ENCODE data around the gene TECPR2. TPM values are rescaled to one million over a fixed set of nuclear protein-coding genes. Genes with fewer than 3 reads are reported as not detected.

The TECPR2 gene
- total RNA-seq, 1 donor from 2014 or later: 27.0 TPM

DNA sequence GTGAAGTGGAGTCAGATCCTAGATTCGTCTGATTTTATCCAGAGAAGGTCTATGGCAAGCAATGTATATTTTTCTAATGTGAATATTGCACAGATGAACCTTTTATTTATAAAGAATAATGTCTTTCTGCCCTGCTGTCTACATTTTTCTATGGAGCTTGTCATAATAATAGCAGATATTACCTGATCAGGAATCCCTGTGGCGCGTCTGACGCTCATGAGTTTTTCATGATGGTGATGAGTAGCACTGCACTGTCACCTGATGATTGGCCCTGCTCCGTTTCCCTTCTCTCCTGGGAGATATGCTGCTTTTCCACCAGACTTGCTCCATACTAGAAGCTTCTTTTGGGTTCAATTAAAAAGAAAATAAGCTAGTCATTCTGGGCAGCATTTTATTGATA, 20.5 kb upstream of the TECPR2 start:
- Mint-ChIP-seq H3K4me3 (no peak overlapping the region), H3K27ac (ENCODE audit: unreplicated experiment) (no peak overlapping the region), H3K4me1 (no peaks in the 10 kb centered on the region), H3K27me3 (ENCODE audit: low read depth) (no peaks in the 10 kb centered on the region), H3K9me3 (no peaks in the 10 kb centered on the region), H3K36me3 (ENCODE audit: low read depth) (peaks cover 5% of the 10 kb centered on the region)
- TF ChIP-seq, protein P1, sequence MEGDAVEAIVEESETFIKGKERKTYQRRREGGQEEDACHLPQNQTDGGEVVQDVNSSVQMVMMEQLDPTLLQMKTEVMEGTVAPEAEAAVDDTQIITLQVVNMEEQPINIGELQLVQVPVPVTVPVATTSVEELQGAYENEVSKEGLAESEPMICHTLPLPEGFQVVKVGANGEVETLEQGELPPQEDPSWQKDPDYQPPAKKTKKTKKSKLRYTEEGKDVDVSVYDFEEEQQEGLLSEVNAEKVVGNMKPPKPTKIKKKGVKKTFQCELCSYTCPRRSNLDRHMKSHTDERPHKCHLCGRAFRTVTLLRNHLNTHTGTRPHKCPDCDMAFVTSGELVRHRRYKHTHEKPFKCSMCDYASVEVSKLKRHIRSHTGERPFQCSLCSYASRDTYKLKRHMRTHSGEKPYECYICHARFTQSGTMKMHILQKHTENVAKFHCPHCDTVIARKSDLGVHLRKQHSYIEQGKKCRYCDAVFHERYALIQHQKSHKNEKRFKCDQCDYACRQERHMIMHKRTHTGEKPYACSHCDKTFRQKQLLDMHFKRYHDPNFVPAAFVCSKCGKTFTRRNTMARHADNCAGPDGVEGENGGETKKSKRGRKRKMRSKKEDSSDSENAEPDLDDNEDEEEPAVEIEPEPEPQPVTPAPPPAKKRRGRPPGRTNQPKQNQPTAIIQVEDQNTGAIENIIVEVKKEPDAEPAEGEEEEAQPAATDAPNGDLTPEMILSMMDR (conservative IDR thresholded peaks at IDR 0.05): no peak
- DNase-seq (ENCODE audit: low read depth, low spot score): no peak

DNA sequence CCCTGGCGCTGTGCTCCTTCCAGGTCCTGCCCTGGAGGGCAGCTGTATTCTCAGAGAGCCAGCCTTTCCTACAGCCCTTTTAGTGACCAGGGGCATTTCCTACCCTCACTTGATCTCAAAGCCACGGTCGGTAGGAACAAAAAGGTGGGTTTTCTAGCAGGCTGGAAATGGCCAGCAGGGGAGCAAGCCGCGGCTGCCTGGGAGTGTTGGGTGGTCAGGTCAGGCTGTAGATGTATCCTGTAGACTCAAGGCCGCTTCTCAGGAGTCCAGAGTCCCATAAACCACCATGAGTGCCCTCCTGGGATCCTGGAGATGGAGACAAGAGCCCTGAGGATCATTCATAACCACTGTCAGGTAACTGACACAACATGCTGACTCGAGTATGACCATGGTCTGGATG, 18.7 kb upstream of the TECPR2 start:
- no peaks in the 10 kb centered on the region for H3K27me3 Mint-ChIP-seq (ENCODE audit: low read depth)
- H3K27ac Mint-ChIP-seq (ENCODE audit: unreplicated experiment): no peak overlapping the region
- peaks cover 10% of the 10 kb centered on the region for H3K36me3 Mint-ChIP-seq (ENCODE audit: low read depth)
- no peaks in the 10 kb centered on the region for H3K9me3 Mint-ChIP-seq
- H3K4me1 Mint-ChIP-seq: no peaks in the 10 kb centered on the region
- TF ChIP-seq, protein P1 (conservative IDR thresholded peaks at IDR 0.05): no peak
- DNase-seq (ENCODE audit: low read depth, low spot score): no peak
- no peak overlapping the region for H3K4me3 Mint-ChIP-seq

DNA sequence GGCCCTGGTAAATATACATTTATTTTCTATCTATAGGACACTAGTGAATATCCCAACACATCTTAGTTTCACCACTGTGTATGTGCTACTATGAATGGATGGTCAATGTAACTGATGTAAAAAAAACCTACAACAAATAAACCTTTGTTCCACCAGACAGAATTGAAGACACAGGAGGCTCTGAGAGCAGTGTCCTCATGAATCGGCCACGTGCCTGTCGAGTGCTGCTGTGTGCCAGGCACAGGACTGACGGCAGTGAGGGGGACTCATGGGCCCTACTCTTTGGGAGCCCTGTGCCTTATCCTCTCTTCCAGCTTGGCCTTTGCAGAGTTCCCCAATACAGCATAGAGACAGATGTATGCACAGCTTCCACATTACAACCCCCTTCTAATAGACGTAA, 18.3 kb upstream of the TECPR2 start:
- Mint-ChIP-seq H3K9me3 (no peaks in the 10 kb centered on the region), H3K27ac (ENCODE audit: unreplicated experiment) (peak overlapping the region; percentile 38), H3K4me3 (no peak overlapping the region), H3K4me1 (no peaks in the 10 kb centered on the region), H3K36me3 (ENCODE audit: low read depth) (peaks cover 10% of the 10 kb centered on the region), H3K27me3 (ENCODE audit: low read depth) (no peaks in the 10 kb centered on the region)
- no peak for DNase-seq (ENCODE audit: low read depth, low spot score)
- TF ChIP-seq, protein P1 (conservative IDR thresholded peaks at IDR 0.05): no peak

DNA sequence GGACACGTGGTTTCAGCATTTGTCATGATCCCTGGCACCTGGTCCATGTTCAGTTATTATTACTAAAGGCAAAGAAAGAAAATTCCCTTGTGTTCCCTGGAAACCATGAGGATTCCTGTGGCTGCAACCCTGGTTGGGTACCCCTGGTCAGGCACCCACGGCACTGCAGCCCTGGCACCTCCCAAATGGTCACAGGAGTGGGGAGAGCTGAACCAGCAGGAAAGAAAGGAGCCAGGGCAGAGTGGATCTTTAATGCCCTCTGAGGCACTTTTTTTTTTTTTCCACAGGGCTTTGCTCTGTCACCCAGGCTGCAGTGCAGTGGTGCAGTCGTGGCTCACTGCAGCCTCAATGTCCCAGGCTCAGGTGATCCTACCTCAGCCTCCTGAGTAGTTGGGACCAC, 17.5 kb upstream of the TECPR2 start:
- no peak overlapping the region for H3K4me3 Mint-ChIP-seq
- no peaks in the 10 kb centered on the region for H3K4me1 Mint-ChIP-seq
- no peaks in the 10 kb centered on the region for H3K9me3 Mint-ChIP-seq
- no peaks in the 10 kb centered on the region for H3K27me3 Mint-ChIP-seq (ENCODE audit: low read depth)
- no peak for DNase-seq (ENCODE audit: low read depth, low spot score)
- H3K27ac Mint-ChIP-seq (ENCODE audit: unreplicated experiment): no peak overlapping the region
- peaks cover 10% of the 10 kb centered on the region for H3K36me3 Mint-ChIP-seq (ENCODE audit: low read depth)
- TF ChIP-seq, protein P1 (conservative IDR thresholded peaks at IDR 0.05): no peak

DNA sequence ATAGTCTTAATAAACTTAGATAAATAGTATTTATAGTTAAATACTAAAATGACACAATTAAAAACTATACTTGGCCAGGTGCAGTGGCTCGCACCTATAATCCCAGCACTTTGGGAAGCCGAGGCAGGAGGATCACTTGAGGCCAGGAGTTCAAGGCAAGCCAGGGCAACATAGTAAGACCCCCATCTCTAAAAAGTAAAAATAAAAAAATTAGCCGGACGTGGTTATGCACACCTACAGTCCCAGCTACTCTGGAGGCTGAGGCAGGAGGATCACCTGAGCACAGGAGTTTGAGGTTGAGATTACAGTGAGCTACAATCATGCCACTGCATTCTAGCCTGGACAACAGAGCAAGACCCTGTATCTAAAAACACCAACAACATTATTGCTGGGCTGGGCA, 16.1 kb upstream of the TECPR2 start:
- Mint-ChIP-seq H3K4me3 (no peak overlapping the region), H3K4me1 (no peaks in the 10 kb centered on the region), H3K27me3 (ENCODE audit: low read depth) (no peaks in the 10 kb centered on the region), H3K9me3 (no peaks in the 10 kb centered on the region), H3K27ac (ENCODE audit: unreplicated experiment) (no peak overlapping the region), H3K36me3 (ENCODE audit: low read depth) (peaks cover 9% of the 10 kb centered on the region)
- TF ChIP-seq, protein P1 (conservative IDR thresholded peaks at IDR 0.05): no peak
- DNase-seq (ENCODE audit: low read depth, low spot score): no peak

DNA sequence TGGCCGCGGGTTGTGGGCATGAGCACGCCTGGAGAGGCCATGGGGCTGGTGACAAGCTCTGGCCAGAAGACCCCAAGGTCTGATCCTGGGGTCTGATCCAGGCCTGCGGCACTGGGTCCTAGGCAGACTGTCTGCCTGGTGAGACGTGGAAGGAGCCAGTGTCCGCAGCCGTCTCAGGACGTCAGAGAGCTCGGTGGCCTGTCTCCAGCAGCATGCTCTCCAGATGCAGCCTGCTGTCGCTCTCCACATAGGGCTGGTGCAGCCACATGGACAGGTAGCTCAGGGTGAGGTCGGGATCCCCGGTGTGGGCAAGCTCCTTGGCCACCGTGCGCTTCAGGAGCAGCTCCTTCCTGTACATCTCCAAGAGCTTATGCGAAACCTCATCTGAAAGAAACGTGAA, 14.4 kb upstream of the TECPR2 start:
- no peak for DNase-seq (ENCODE audit: low read depth, low spot score)
- H3K9me3 Mint-ChIP-seq: no peaks in the 10 kb centered on the region
- no peaks in the 10 kb centered on the region for H3K27me3 Mint-ChIP-seq (ENCODE audit: low read depth)
- peaks cover 5% of the 10 kb centered on the region for H3K36me3 Mint-ChIP-seq (ENCODE audit: low read depth)
- no peaks in the 10 kb centered on the region for H3K4me1 Mint-ChIP-seq
- no peak overlapping the region for H3K27ac Mint-ChIP-seq (ENCODE audit: unreplicated experiment)
- no peak overlapping the region for H3K4me3 Mint-ChIP-seq
- TF ChIP-seq, protein P1 (conservative IDR thresholded peaks at IDR 0.05): no peak
